ENCODE results near the gene VWC2L. TPM values are rescaled to one million over a fixed set of nuclear protein-coding genes. Genes with fewer than 3 reads are reported as not detected.
A peak's percentile ranks its signal among the peaks of the same experiment; 100 is the strongest.

The VWC2L gene
- total and polyA plus RNA-seq, 4 donors: 3.0 to 17.1 (median 6.7) TPM

GRCh38 chr2:214574084-214574781 lies 163.4 kb downstream of the VWC2L start:
- no peaks in the 10 kb centered on the region for H3K36me3 ChIP-seq (ENCODE audit: control insufficient read depth, insufficient read depth, low read length)
- H3K27me3 ChIP-seq (ENCODE audit: control insufficient read depth, insufficient read depth, low read length): no peaks in the 10 kb centered on the region
- peaks cover 3% of the 10 kb centered on the region for H3K4me1 ChIP-seq (ENCODE audit: control insufficient read depth, insufficient read depth, low read length)
- WGBS (ENCODE audit: insufficient coverage): no CpG with 5 or more reads among the region's 3 CpGs
- peak in 2 of 6 donors; percentile 33 to 58 for DNase-seq (ENCODE audit: low read depth in 4 of 6, low spot score in 6 of 6)
- no peak overlapping the region for H3K4me3 ChIP-seq (ENCODE audit: low read depth, low read length)
- H3K27ac ChIP-seq (ENCODE audit: low read depth, low read length): no peak overlapping the region
- no peaks in the 10 kb centered on the region for H3K9me3 ChIP-seq (ENCODE audit: control insufficient read depth, insufficient read depth, low read length)

- no peaks in the 10 kb centered on the region for H3K9me3 ChIP-seq (ENCODE audit: control insufficient read depth, insufficient read depth, low read length)
- WGBS (ENCODE audit: insufficient coverage): no CpG with 5 or more reads among the region's 6 CpGs
- no peak overlapping the region for H3K4me3 ChIP-seq (ENCODE audit: low read depth, low read length)
- H3K27me3 ChIP-seq (ENCODE audit: control insufficient read depth, insufficient read depth, low read length): no peaks in the 10 kb centered on the region
- peaks cover 3% of the 10 kb centered on the region for H3K4me1 ChIP-seq (ENCODE audit: control insufficient read depth, insufficient read depth, low read length)
- peak overlapping the region; percentile 57 for H3K27ac ChIP-seq (ENCODE audit: low read depth, low read length)
- no peaks in the 10 kb centered on the region for H3K36me3 ChIP-seq (ENCODE audit: control insufficient read depth, insufficient read depth, low read length)
- peak in 2 of 6 donors; percentile 57 to 81 for DNase-seq (ENCODE audit: low read depth in 4 of 6, low spot score in 6 of 6)
Observed at GRCh38 chr2:214575030-214575429, 164.2 kb downstream of the VWC2L start.

DNA sequence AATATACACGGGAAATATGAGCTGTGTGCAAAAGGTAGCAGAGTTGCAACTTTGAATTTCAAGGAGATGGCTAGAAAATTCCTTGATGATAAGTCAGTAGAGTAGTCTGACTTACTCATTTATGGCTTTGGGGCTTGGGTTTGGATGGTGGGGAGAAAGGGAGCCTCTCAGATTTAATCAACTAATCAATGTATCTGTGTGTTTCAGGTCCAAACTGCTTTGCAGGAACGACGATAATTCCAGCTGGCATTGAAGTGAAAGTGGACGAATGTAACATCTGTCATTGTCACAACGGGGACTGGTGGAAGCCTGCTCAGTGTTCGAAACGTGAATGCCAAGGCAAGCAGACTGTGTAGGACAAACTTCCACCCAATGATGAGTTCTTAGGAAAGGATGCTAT lies 164.6 kb downstream of the VWC2L start:
- H3K27me3 ChIP-seq (ENCODE audit: control insufficient read depth, insufficient read depth, low read length): no peaks in the 10 kb centered on the region
- H3K4me1 ChIP-seq (ENCODE audit: control insufficient read depth, insufficient read depth, low read length): peaks cover 3% of the 10 kb centered on the region
- H3K4me3 ChIP-seq (ENCODE audit: low read depth, low read length): no peak overlapping the region
- H3K9me3 ChIP-seq (ENCODE audit: control insufficient read depth, insufficient read depth, low read length): no peaks in the 10 kb centered on the region
- no peak overlapping the region for H3K27ac ChIP-seq (ENCODE audit: low read depth, low read length)
- peak in 2 of 6 donors; percentile 52 to 53 for DNase-seq (ENCODE audit: low read depth in 4 of 6, low spot score in 6 of 6)
- WGBS (ENCODE audit: insufficient coverage): 29% methylated on average over 6 of the region's 7 CpGs
- no peaks in the 10 kb centered on the region for H3K36me3 ChIP-seq (ENCODE audit: control insufficient read depth, insufficient read depth, low read length)

GRCh38 chr2:214577769-214578168 lies 166.9 kb downstream of the VWC2L start:
- H3K9me3 ChIP-seq (ENCODE audit: control insufficient read depth, insufficient read depth, low read length): no peaks in the 10 kb centered on the region
- H3K36me3 ChIP-seq (ENCODE audit: control insufficient read depth, insufficient read depth, low read length): no peaks in the 10 kb centered on the region
- H3K4me3 ChIP-seq (ENCODE audit: low read depth, low read length): no peak overlapping the region
- H3K27ac ChIP-seq (ENCODE audit: low read depth, low read length): no peak overlapping the region
- DNase-seq (ENCODE audit: low read depth in 4 of 6, low spot score in 6 of 6): peak in 1 of 6 donors; percentile 24
- H3K27me3 ChIP-seq (ENCODE audit: control insufficient read depth, insufficient read depth, low read length): no peaks in the 10 kb centered on the region
- 79% methylated on average over 5 of the region's 6 CpGs for WGBS (ENCODE audit: insufficient coverage)
- peaks cover 3% of the 10 kb centered on the region for H3K4me1 ChIP-seq (ENCODE audit: control insufficient read depth, insufficient read depth, low read length)

DNA sequence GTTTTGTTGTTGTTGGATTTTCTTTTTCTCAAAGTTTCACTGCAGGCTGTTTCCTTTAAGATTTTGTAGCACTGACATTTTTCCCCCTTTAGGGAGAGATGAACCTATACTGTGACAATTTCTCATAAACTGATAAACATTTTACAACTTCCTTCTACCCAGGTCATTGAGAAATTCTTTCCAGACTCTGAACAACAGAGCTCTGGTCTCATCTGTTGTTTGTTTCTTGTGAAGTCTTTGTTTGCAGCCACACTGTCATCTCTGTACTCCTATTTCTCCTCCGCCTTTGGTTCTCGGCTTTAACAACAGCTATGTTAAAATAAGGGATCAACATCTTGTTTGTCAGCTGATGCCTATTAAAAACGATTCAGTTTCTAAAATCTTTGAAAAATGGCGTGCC lies 167.6 kb downstream of the VWC2L start:
- H3K9me3 ChIP-seq (ENCODE audit: control insufficient read depth, insufficient read depth, low read length): no peaks in the 10 kb centered on the region
- DNase-seq (ENCODE audit: low read depth in 4 of 6, low spot score in 6 of 6): peak in 1 of 6 donors; percentile 46
- peaks cover 3% of the 10 kb centered on the region for H3K4me1 ChIP-seq (ENCODE audit: control insufficient read depth, insufficient read depth, low read length)
- no peaks in the 10 kb centered on the region for H3K27me3 ChIP-seq (ENCODE audit: control insufficient read depth, insufficient read depth, low read length)
- H3K36me3 ChIP-seq (ENCODE audit: control insufficient read depth, insufficient read depth, low read length): no peaks in the 10 kb centered on the region
- no CpG with 5 or more reads among the region's 4 CpGs for WGBS (ENCODE audit: insufficient coverage)
- H3K4me3 ChIP-seq (ENCODE audit: low read depth, low read length): no peak overlapping the region
- H3K27ac ChIP-seq (ENCODE audit: low read depth, low read length): no peak overlapping the region

- Histone ChIP-seq H3K9me3 (ENCODE audit: control insufficient read depth, insufficient read depth, low read length) (no peaks in the 10 kb centered on the region), H3K36me3 (ENCODE audit: control insufficient read depth, insufficient read depth, low read length) (no peaks in the 10 kb centered on the region), H3K27me3 (ENCODE audit: control insufficient read depth, insufficient read depth, low read length) (no peaks in the 10 kb centered on the region), H3K4me3 (ENCODE audit: low read depth, low read length) (no peak overlapping the region), H3K4me1 (ENCODE audit: control insufficient read depth, insufficient read depth, low read length) (peaks cover 3% of the 10 kb centered on the region), H3K27ac (ENCODE audit: low read depth, low read length) (no peak overlapping the region)
- no CpG with 5 or more reads among the region's 6 CpGs for WGBS (ENCODE audit: insufficient coverage)
- DNase-seq (ENCODE audit: low read depth in 4 of 6, low spot score in 6 of 6): peak in 1 of 6 donors; percentile 70
Observed at GRCh38 chr2:214579035-214579434, 168.2 kb downstream of the VWC2L start.

GRCh38 chr2:214587442-214587841 lies 176.6 kb downstream of the VWC2L start:
- no peak for DNase-seq (ENCODE audit: low read depth in 4 of 6, low spot score in 6 of 6)
- Histone ChIP-seq H3K4me3 (ENCODE audit: low read depth, low read length) (no peak overlapping the region), H3K4me1 (ENCODE audit: control insufficient read depth, insufficient read depth, low read length) (no peaks in the 10 kb centered on the region), H3K36me3 (ENCODE audit: control insufficient read depth, insufficient read depth, low read length) (no peaks in the 10 kb centered on the region), H3K9me3 (ENCODE audit: control insufficient read depth, insufficient read depth, low read length) (no peaks in the 10 kb centered on the region), H3K27me3 (ENCODE audit: control insufficient read depth, insufficient read depth, low read length) (no peaks in the 10 kb centered on the region), H3K27ac (ENCODE audit: low read depth, low read length) (no peak overlapping the region)
- no CpG with 5 or more reads among the region's 3 CpGs for WGBS (ENCODE audit: insufficient coverage)

- no CpG with 5 or more reads among the region's 1 CpG for WGBS (ENCODE audit: insufficient coverage)
- H3K27ac ChIP-seq (ENCODE audit: low read depth, low read length): no peak overlapping the region
Observed at GRCh38 chr2:214591366-214591765, 180.5 kb downstream of the VWC2L start.

GRCh38 chr2:214592011-214592410 lies 181.2 kb downstream of the VWC2L start:
- peak in 2 of 6 donors; percentile 27 to 67 for DNase-seq (ENCODE audit: low read depth in 4 of 6, low spot score in 6 of 6)
- Histone ChIP-seq H3K27me3 (ENCODE audit: control insufficient read depth, insufficient read depth, low read length) (no peaks in the 10 kb centered on the region), H3K27ac (ENCODE audit: low read depth, low read length) (no peak overlapping the region)

More at GRCh38 chr2:214591366-214591765, 180.5 kb downstream of the VWC2L start:
- Histone ChIP-seq H3K27me3 (ENCODE audit: control insufficient read depth, insufficient read depth, low read length) (no peaks in the 10 kb centered on the region), H3K9me3 (ENCODE audit: control insufficient read depth, insufficient read depth, low read length) (no peaks in the 10 kb centered on the region), H3K4me1 (ENCODE audit: control insufficient read depth, insufficient read depth, low read length) (no peaks in the 10 kb centered on the region), H3K4me3 (ENCODE audit: low read depth, low read length) (no peak overlapping the region), H3K36me3 (ENCODE audit: control insufficient read depth, insufficient read depth, low read length) (no peaks in the 10 kb centered on the region)
- DNase-seq (ENCODE audit: low read depth in 4 of 6, low spot score in 6 of 6): peak in 1 of 6 donors; percentile 64

GRCh38 chr2:214593727-214594126 lies 182.9 kb downstream of the VWC2L start:
- H3K27ac ChIP-seq (ENCODE audit: low read depth, low read length): no peak overlapping the region
- H3K36me3 ChIP-seq (ENCODE audit: control insufficient read depth, insufficient read depth, low read length): no peaks in the 10 kb centered on the region
- no peaks in the 10 kb centered on the region for H3K27me3 ChIP-seq (ENCODE audit: control insufficient read depth, insufficient read depth, low read length)
- DNase-seq (ENCODE audit: low read depth in 4 of 6, low spot score in 6 of 6): peak in 1 of 6 donors; percentile 53
- 60% methylated on average over 1 of the region's 1 CpG for WGBS (ENCODE audit: insufficient coverage)
- no peaks in the 10 kb centered on the region for H3K4me1 ChIP-seq (ENCODE audit: control insufficient read depth, insufficient read depth, low read length)
- no peak overlapping the region for H3K4me3 ChIP-seq (ENCODE audit: low read depth, low read length)
- H3K9me3 ChIP-seq (ENCODE audit: control insufficient read depth, insufficient read depth, low read length): no peaks in the 10 kb centered on the region

More at GRCh38 chr2:214592011-214592410, 181.2 kb downstream of the VWC2L start:
- Histone ChIP-seq H3K36me3 (ENCODE audit: control insufficient read depth, insufficient read depth, low read length) (no peaks in the 10 kb centered on the region), H3K4me3 (ENCODE audit: low read depth, low read length) (no peak overlapping the region), H3K9me3 (ENCODE audit: control insufficient read depth, insufficient read depth, low read length) (no peaks in the 10 kb centered on the region), H3K4me1 (ENCODE audit: control insufficient read depth, insufficient read depth, low read length) (no peaks in the 10 kb centered on the region)
- no CpG with 5 or more reads among the region's 4 CpGs for WGBS (ENCODE audit: insufficient coverage)

All from spinal cord (tissue), 10 donors.